Measurements from ENCODE around the gene SGCG. TPM values are rescaled to one million over a fixed set of nuclear protein-coding genes. Genes with fewer than 3 reads are reported as not detected.

SGCG gene
- total RNA-seq, 1 experiment from 2014 or later, result not detected

- Histone ChIP-seq H3K27ac (no peak overlapping the region), H3F3A (ENCODE audit: insufficient read depth, low read depth) (no peaks in the 10 kb centered on the region), H3K27me3 (ENCODE audit: insufficient read depth, low read depth) (peaks cover 21% of the 10 kb centered on the region), H3K4me1 (replicated peaks; ENCODE audit: insufficient read depth) (no peaks in the 10 kb centered on the region), H3K4me3 (no peak overlapping the region), H2AFZ (no peak overlapping the region), H3K9me2 (ENCODE audit: insufficient read depth) (no peaks in the 10 kb centered on the region), H4K20me1 (ENCODE audit: insufficient read depth) (no peaks in the 10 kb centered on the region), H3K9me3 (ENCODE audit: insufficient read depth, low read depth) (no peaks in the 10 kb centered on the region), H3K79me2 (ENCODE audit: low read depth) (no peaks in the 10 kb centered on the region), H3K4me2 (no peak overlapping the region), H3K36me3 (ENCODE audit: low read depth) (no peaks in the 10 kb centered on the region)
- DNase-seq, result no peak
- intact Hi-C loops (cut with micrococcal nuclease; ENCODE audit: unreplicated experiment), result no loop called here
- ChIA-PET POLR2A (ENCODE audit: unreplicated experiment) (no interaction called here), CTCF (no interaction called here)
- TF ChIP-seq CTCF (conservative IDR thresholded peaks at IDR 0.05) (no peak), EZH2 (IDR thresholded peaks at IDR 0.05; ENCODE audit: low read depth) (no peak)
- no TSS peak for BruUV-seq (replicated peaks)
These were observed 19.3 kb upstream of the SGCG start for GRCh38 chr13:23161481-23161825.

- Histone ChIP-seq H3K79me2 (ENCODE audit: low read depth) (no peaks in the 10 kb centered on the region), H3K27ac (no peak overlapping the region), H3K4me1 (replicated peaks; ENCODE audit: insufficient read depth) (no peaks in the 10 kb centered on the region), H3K9me3 (ENCODE audit: insufficient read depth, low read depth) (no peaks in the 10 kb centered on the region), H2AFZ (no peak overlapping the region), H3K36me3 (ENCODE audit: low read depth) (no peaks in the 10 kb centered on the region), H3K4me2 (no peak overlapping the region), H3K9me2 (ENCODE audit: insufficient read depth) (no peaks in the 10 kb centered on the region), H3K27me3 (ENCODE audit: insufficient read depth, low read depth) (peaks cover 36% of the 10 kb centered on the region; the same call in 1 of the 2 replicates), H3K4me3 (no peak overlapping the region), H4K20me1 (ENCODE audit: insufficient read depth) (no peaks in the 10 kb centered on the region), H3F3A (ENCODE audit: insufficient read depth, low read depth) (no peaks in the 10 kb centered on the region)
- no TSS peak for BruUV-seq (replicated peaks)
- intact Hi-C loops (cut with micrococcal nuclease; ENCODE audit: unreplicated experiment), result no loop called here
- ChIA-PET CTCF (no interaction called here), POLR2A (ENCODE audit: unreplicated experiment) (no interaction called here)
- DNase-seq, result no peak
- peak; percentile 62; the same call in 1 of the 2 replicates for TF ChIP-seq CTCF (conservative IDR thresholded peaks at IDR 0.05)
- no peak for TF ChIP-seq EZH2 (IDR thresholded peaks at IDR 0.05; ENCODE audit: low read depth)
These were observed 4.9 kb upstream of the SGCG start for GRCh38 chr13:23175920-23176319.

- Histone ChIP-seq H3K27ac (no peak overlapping the region), H3K4me2 (no peak overlapping the region), H3K27me3 (ENCODE audit: insufficient read depth, low read depth) (peaks cover 65% of the 10 kb centered on the region), H3K4me3 (no peak overlapping the region), H3K36me3 (ENCODE audit: low read depth) (no peaks in the 10 kb centered on the region), H3F3A (ENCODE audit: insufficient read depth, low read depth) (no peaks in the 10 kb centered on the region), H3K79me2 (ENCODE audit: low read depth) (no peaks in the 10 kb centered on the region), H3K4me1 (replicated peaks; ENCODE audit: insufficient read depth) (no peaks in the 10 kb centered on the region), H3K9me3 (ENCODE audit: insufficient read depth, low read depth) (no peaks in the 10 kb centered on the region), H4K20me1 (ENCODE audit: insufficient read depth) (no peaks in the 10 kb centered on the region), H2AFZ (no peak overlapping the region), H3K9me2 (ENCODE audit: insufficient read depth) (no peaks in the 10 kb centered on the region)
- no TSS peak for BruUV-seq (replicated peaks)
- ChIA-PET POLR2A (ENCODE audit: unreplicated experiment) (no interaction called here), CTCF (no interaction called here)
- DNase-seq, result no peak
- TF ChIP-seq CTCF (conservative IDR thresholded peaks at IDR 0.05), result no peak
- TF ChIP-seq EZH2 (IDR thresholded peaks at IDR 0.05; ENCODE audit: low read depth), result no peak
- intact Hi-C loops (cut with micrococcal nuclease; ENCODE audit: unreplicated experiment), result no loop called here
These were observed 1.4 kb downstream of the SGCG start for GRCh38 chr13:23182142-23182541.

All from PC-9 (cell line).